ENCODE data around the gene FAXDC2.
"Not testable (repeated sequence)": the region's sequence is repeated elsewhere in the genome, so short reads cannot be mapped to it uniquely, and the experiment has no call there.

Gene FAXDC2

GRCh38 chr5:154830596-154830995 lies 19.8 kb downstream of the FAXDC2 start:
- DNase-seq (ENCODE audit: low read depth in 3 of 3): no peak

- no peak for DNase-seq (ENCODE audit: low read depth in 3 of 3)
Measured at GRCh38 chr5:154830219-154830595, 20.2 kb downstream of the FAXDC2 start.

- no peak for DNase-seq (ENCODE audit: low read depth in 3 of 3)
Measured at GRCh38 chr5:154829589-154830218, 20.7 kb downstream of the FAXDC2 start.

GRCh38 chr5:154829181-154829588 lies 21.2 kb downstream of the FAXDC2 start:
- no peak for DNase-seq (ENCODE audit: low read depth in 3 of 3)

GRCh38 chr5:154824070-154824469 lies 26.3 kb downstream of the FAXDC2 start:
- no peak for DNase-seq (ENCODE audit: low read depth in 3 of 3)

GRCh38 chr5:154823605-154824004 lies 26.8 kb downstream of the FAXDC2 start:
- DNase-seq (ENCODE audit: low read depth in 3 of 3): no peak

GRCh38 chr5:154822896-154823295 lies 27.5 kb downstream of the FAXDC2 start:
- not testable (repeated sequence) for DNase-seq (ENCODE audit: low read depth in 3 of 3)

- no peak for DNase-seq (ENCODE audit: low read depth in 3 of 3)
Measured at GRCh38 chr5:154820383-154820782, 30.0 kb downstream of the FAXDC2 start.

- no peak for DNase-seq (ENCODE audit: low read depth in 3 of 3)
Measured at GRCh38 chr5:154819546-154819945, 30.9 kb downstream of the FAXDC2 start.

GRCh38 chr5:154818471-154819116 lies 31.8 kb downstream of the FAXDC2 start:
- DNase-seq (ENCODE audit: low read depth in 3 of 3): no peak

- no peak for DNase-seq (ENCODE audit: low read depth in 3 of 3)
Measured at GRCh38 chr5:154817815-154818214, 32.6 kb downstream of the FAXDC2 start.

- DNase-seq (ENCODE audit: low read depth in 3 of 3): no peak
Measured at GRCh38 chr5:154816891-154817492, 33.4 kb downstream of the FAXDC2 start.

- no peak for DNase-seq (ENCODE audit: low read depth in 3 of 3)
Measured at GRCh38 chr5:154815684-154816247, 34.6 kb downstream of the FAXDC2 start.

GRCh38 chr5:154815025-154815424 lies 35.4 kb downstream of the FAXDC2 start:
- no peak for DNase-seq (ENCODE audit: low read depth in 3 of 3)

GRCh38 chr5:154813736-154814135 lies 36.7 kb downstream of the FAXDC2 start:
- no peak for DNase-seq (ENCODE audit: low read depth in 3 of 3)

- DNase-seq (ENCODE audit: low read depth in 3 of 3): no peak
Measured at GRCh38 chr5:154813158-154813557, 37.2 kb downstream of the FAXDC2 start.

- peak; percentile 33 to 38 (median 38) for DNase-seq (ENCODE audit: low read depth in 3 of 3)
Measured at GRCh38 chr5:154811653-154812465, 38.5 kb downstream of the FAXDC2 start.

GRCh38 chr5:154811239-154811638 lies 39.2 kb downstream of the FAXDC2 start:
- DNase-seq (ENCODE audit: low read depth in 3 of 3): no peak

GRCh38 chr5:154806176-154806575 lies 44.2 kb downstream of the FAXDC2 start:
- DNase-seq (ENCODE audit: low read depth in 3 of 3): no peak

GRCh38 chr5:154802050-154802449 lies 48.4 kb downstream of the FAXDC2 start:
- no peak for DNase-seq (ENCODE audit: low read depth in 3 of 3)

GRCh38 chr5:154801083-154801482 lies 49.3 kb downstream of the FAXDC2 start:
- DNase-seq (ENCODE audit: low read depth in 3 of 3): no peak

- no peak for DNase-seq (ENCODE audit: low read depth in 3 of 3)
Measured at GRCh38 chr5:154800582-154800981, 49.8 kb downstream of the FAXDC2 start.

Measured in stimulated activated CD4-positive, alpha-beta T cell treated with anti-CD3 and anti-CD28 coated beads, TNF-alpha, amount 100 ng/mL, for 4 hours (primary cell).